ENCODE results near the gene TAF3.

The TAF3 gene

DNA sequence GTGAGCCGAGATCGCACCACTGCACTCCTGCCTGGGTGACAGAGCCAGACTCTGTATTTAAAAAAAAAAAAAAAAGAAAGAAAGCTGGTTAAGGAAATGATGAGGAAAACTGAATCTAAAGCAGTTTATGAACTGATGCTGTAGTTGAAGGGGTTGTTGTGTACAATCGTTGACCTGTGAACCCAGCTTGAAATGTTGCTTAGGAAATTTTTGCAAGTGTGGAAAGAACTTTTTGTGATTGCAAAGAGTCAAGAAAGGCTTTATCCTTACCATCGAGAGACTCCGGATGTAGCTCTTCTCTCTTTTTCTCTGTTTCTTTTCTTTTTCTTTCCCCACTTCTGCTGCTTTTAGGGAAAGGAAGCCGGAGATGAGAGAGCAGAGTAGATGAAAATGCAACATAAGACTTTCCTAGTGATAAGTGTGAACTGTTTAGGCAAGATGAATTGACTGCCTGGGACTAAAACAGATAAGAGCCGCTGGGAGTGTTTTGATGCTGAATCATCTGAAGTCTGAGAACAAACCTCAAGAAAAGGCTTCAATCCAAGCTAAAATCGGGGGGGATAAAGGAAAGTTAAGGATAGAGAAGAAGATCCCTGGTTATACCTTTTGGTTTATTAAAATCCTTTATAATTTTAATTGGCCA, 69.0 kb downstream of the TAF3 start (continued):
- TF ChIP-seq ZNF350 (tag by site-specific recombination; IDR thresholded peaks at IDR 0.05) (no peak), GLIS2 (tag by site-specific recombination; IDR thresholded peaks at IDR 0.05) (no peak)

DNA sequence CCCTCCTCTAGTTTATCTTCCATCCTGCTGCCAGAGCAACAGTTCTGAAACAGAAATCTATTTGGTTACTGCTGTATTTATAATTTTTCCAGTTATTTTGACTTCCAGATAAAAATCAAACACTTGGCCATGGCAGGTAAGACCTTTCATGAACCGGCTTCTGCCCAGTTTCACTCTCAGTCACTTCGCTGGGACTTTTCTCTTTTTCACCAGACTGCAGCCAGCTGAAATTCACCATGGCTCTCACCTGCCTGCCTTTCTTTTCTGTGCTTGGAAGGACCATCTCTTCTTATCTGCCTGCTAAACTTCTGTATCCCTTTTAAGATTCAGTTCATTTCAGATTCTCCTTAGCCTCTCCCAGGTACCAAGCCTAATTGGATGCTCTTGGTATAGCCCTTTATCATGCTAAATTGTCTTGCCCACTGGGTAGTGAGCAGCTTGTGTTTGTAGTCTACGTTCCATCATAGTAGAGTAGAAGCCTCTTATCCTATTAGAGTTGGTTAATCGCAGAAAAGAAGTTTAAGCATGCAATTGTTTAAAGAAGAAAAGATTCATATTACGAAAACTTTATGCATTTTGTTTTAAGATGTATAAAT, 71.7 kb downstream of the TAF3 start:
- Histone ChIP-seq H3K27ac (ENCODE audit: extremely low read depth, low read depth, low read length) (no peak overlapping the region), H3K4me1 (ENCODE audit: control insufficient read depth, insufficient read depth, low read length) (peaks cover 24% of the 10 kb centered on the region), H3K36me3 (ENCODE audit: control insufficient read depth in 2 of 2, insufficient read depth in 1 of 2, low read length in 2 of 2) (no peaks in the 10 kb centered on the region), H3K4me3 (ENCODE audit: low read depth, low read length) (no peak overlapping the region), H3K9me3 (ENCODE audit: control insufficient read depth, insufficient read depth, low read depth, low read length) (no peaks in the 10 kb centered on the region)
- TF ChIP-seq ZNF335 (tag by site-specific recombination; conservative IDR thresholded peaks at IDR 0.05) (no peak), ZNF2 (tag by site-specific recombination; IDR thresholded peaks at IDR 0.05) (no peak), KLF16 (tag by site-specific recombination; IDR thresholded peaks at IDR 0.05) (no peak), ZFP37 (tag by site-specific recombination; IDR thresholded peaks at IDR 0.05) (no peak), ZNF629 (tag by site-specific recombination; IDR thresholded peaks at IDR 0.05) (no peak), ZNF169 (tag by site-specific recombination; IDR thresholded peaks at IDR 0.05) (no peak), ZNF404 (tag by site-specific recombination; IDR thresholded peaks at IDR 0.05) (no peak), ZNF514 (tag by site-specific recombination; IDR thresholded peaks at IDR 0.05) (no peak), ZNF48 (tag by site-specific recombination; IDR thresholded peaks at IDR 0.05) (no peak), ZNF16 (tag by site-specific recombination; IDR thresholded peaks at IDR 0.05; ENCODE audit: low read depth) (no peak), GLI4 (tag by site-specific recombination; IDR thresholded peaks at IDR 0.05) (no peak)
- CTCF ChIA-PET, result interaction anchor here (0.5 kb wide), 1 partner anchor 1233 kb away, joined by 3 read pairs; no protein-coding TSS in a partner anchor
- POLR2A ChIA-PET, result interaction anchor here (0.7 kb wide), 1 partner anchor 523 kb away, joined by 3 read pairs; no protein-coding TSS in a partner anchor

DNA sequence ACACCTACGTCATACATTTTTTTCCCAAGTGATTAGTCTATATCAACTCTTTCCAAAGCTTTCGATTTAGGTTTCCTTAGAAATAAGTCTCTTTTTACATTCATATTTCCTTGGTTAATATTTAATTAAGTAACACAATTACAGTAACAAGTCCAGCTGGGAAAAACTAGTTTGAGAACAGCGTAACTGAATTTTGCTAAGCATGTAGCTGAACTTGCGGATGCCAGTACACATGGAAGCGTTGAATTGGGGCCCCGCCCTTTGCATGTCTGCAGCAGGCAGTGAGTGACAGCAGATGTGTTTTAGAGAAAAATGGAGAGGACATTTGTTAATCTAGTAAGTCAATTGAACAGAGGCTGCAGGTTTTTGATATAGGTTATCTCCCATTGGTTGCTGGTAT, 72.5 kb downstream of the TAF3 start:
- no peaks in the 10 kb centered on the region for H3K36me3 ChIP-seq (ENCODE audit: control insufficient read depth in 2 of 2, insufficient read depth in 1 of 2, low read length in 2 of 2)
- CTCF ChIA-PET, result no interaction called here
- H3K4me1 ChIP-seq (ENCODE audit: control insufficient read depth, insufficient read depth, low read length), result peaks cover 31% of the 10 kb centered on the region
- H3K4me3 ChIP-seq (ENCODE audit: low read depth, low read length), result no peak overlapping the region
- POLR2A ChIA-PET, result no interaction called here
- H3K27ac ChIP-seq (ENCODE audit: extremely low read depth, low read depth, low read length), result no peak overlapping the region
- no peaks in the 10 kb centered on the region for H3K9me3 ChIP-seq (ENCODE audit: control insufficient read depth, insufficient read depth, low read depth, low read length)
- TF ChIP-seq ZNF791 (tag by site-specific recombination; IDR thresholded peaks at IDR 0.05) (no peak), ZNF555 (tag by site-specific recombination; conservative IDR thresholded peaks at IDR 0.05) (no peak), SALL2 (tag by site-specific recombination; IDR thresholded peaks at IDR 0.05; ENCODE audit: borderline replicate concordance) (no peak), ZNF571 (tag by site-specific recombination; IDR thresholded peaks at IDR 0.05) (no peak), GLIS1 (tag by site-specific recombination; IDR thresholded peaks at IDR 0.05) (no peak), ZNF274 (IDR thresholded peaks at IDR 0.05; ENCODE audit: low read length) (no peak), ZNF274 (tag by site-specific recombination; IDR thresholded peaks at IDR 0.05; ENCODE audit: borderline replicate concordance) (no peak), ZNF426 (tag by site-specific recombination; IDR thresholded peaks at IDR 0.05) (no peak), ZNF701 (tag by site-specific recombination; IDR thresholded peaks at IDR 0.05) (no peak), ZNF580 (tag by site-specific recombination; IDR thresholded peaks at IDR 0.05) (no peak)
- TF ChIP-seq, protein P1, sequence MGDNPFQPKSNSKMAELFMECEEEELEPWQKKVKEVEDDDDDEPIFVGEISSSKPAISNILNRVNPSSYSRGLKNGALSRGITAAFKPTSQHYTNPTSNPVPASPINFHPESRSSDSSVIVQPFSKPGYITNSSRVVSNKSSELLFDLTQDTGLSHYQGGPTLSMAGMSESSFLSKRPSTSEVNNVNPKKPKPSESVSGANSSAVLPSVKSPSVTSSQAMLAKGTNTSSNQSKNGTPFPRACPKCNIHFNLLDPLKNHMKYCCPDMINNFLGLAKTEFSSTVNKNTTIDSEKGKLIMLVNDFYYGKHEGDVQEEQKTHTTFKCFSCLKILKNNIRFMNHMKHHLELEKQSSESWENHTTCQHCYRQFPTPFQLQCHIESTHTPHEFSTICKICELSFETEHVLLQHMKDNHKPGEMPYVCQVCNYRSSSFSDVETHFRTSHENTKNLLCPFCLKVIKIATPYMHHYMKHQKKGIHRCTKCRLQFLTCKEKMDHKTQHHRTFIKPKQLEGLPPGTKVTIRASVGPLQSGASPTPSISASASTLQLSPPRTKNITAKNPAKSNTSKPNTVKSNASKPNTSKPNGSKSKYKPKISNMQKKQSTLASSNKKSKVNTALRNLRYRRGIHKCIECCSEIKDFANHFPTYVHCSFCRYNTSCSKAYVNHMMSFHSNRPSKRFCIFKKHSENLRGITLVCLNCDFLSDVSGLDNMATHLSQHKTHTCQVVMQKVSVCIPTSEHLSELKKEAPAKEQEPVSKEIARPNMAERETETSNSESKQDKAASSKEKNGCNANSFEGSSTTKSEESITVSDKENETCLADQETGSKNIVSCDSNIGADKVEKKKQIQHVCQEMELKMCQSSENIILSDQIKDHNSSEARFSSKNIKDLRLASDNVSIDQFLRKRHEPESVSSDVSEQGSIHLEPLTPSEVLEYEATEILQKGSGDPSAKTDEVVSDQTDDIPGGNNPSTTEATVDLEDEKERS (tag by site-specific recombination; IDR thresholded peaks at IDR 0.05), result no peak
- TF ChIP-seq, protein P2, sequence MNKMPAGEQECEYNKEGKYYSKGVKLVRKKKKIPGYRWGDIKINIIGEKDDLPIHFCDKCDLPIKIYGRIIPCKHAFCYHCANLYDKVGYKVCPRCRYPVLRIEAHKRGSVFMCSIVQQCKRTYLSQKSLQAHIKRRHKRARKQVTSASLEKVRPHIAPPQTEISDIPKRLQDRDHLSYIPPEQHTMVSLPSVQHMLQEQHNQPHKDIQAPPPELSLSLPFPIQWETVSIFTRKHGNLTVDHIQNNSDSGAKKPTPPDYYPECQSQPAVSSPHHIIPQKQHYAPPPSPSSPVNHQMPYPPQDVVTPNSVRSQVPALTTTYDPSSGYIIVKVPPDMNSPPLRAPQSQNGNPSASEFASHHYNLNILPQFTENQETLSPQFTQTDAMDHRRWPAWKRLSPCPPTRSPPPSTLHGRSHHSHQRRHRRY (tag by site-specific recombination; IDR thresholded peaks at IDR 0.05), result no peak

Measured in HEK293 (cell line).